Pancreas (tissue), 10 donors: ENCODE results near the gene WAC. TPM values are rescaled to one million over a fixed set of nuclear protein-coding genes. Genes with fewer than 3 reads are reported as not detected.

Source experiments
- ATAC-seq, 4 donors: fragments of 200-7000 bp; cut with Tn5 transposase; one replicate each; pipeline versions ENCODE4 v1.8.0 to v1.9.1; 2020; ENCODE audit warnings: mild to moderate bottlenecking in 4 of 4, moderate library complexity in 4 of 4
- DNase-seq, 6 donors: peaks; one replicate each; pipeline ENCODE4 v3.0.0-alpha.2; 2020
- FAIRE-seq: peaks from 2 replicates; lab custom pipeline; 2012; peaks lifted over from hg19 to GRCh38; lab: Jason Lieb, UNC
- H3K27ac ChIP-seq, 4 donors: fragments of 200-600 bp; sonication (generic); 1 replicate in 3 of 4; 2 replicates in 1 of 4; pipeline versions ENCODE4 v1.5.0 to v1.8.0; 2020
- H3K27me3 ChIP-seq, 4 donors: fragments of 200-600 bp; one replicate each; pipeline ENCODE4 v1.8.0; 2021
- H3K36me3 ChIP-seq, 3 donors: fragments of 200-600 bp; sonication (generic) in 1 of 3; one replicate each; pipeline versions ENCODE4 v1.5.0 to v1.8.0; 2020 to 2021
- H3K4me1 ChIP-seq, 3 donors: fragments of 200-600 bp; one replicate each; pipeline ENCODE4 v1.8.0; 2021
- H3K4me3 ChIP-seq, 4 donors: fragments of 200-600 bp; sonication (generic) in 2 of 4; one replicate each; pipeline versions ENCODE4 v1.5.0 to v1.8.0; 2020 to 2021
- H3K9me3 ChIP-seq, 4 donors: fragments of 200-600 bp; one replicate each; pipeline ENCODE4 v1.8.0; 2021
- CTCF ChIP-seq, 4 donors: fragments of 200-600 bp; sonication (generic) in 3 of 4; IDR thresholded peaks; one replicate each; pipeline versions ENCODE4 v1.5.0 to v1.8.0; 2021; ENCODE audit warnings: antibody characterized with exemption in 4 of 4
- WGBS, 2 donors: extraction: QIAGEN DNeasy Blood & Tissue Kit; methylation state at CpG; one replicate each; pipeline ENCODE4 v1.1.7; 2013; 5-methylcytosine and 5-hydroxymethylcytosine counted together
- intact Hi-C, 3 donors: fragments of 100-400 bp; cut with DNase I; formaldehyde crosslinking; loops; one replicate each; pipeline versions ENCODE4 v1.11.1 to v1.14.2; 2022
- polyA plus RNA-seq, 2 donors: library from polyadenylated mRNA; stranded (reverse); fragments of 200-250 nt; gene quantifications; one replicate each; pipeline ENCODE4 v1.2.3, GENCODE V29; 2013
- total RNA-seq, 6 donors: library from RNA; stranded (reverse); fragmentation: NEBNext Ultra II Directional in 4 of 6; extraction: Animal tissue kit (Norgen Biotek cat#: 25700) in 4 of 6; gene quantifications; one replicate each; pipeline versions ENCODE4 v1.2.1 to v1.2.4, GENCODE V29; 2021 to 2023
- donor health status: healthy with polysubstance abuse.
- donor health status: DM: no; HTN: no; CAD: no; lungs with moderate emphysema.
- donor health status: DM: no; HTN: no; CAD: no.
- donor health status: control.
- donor health status: control.
- donor health status: Bipolar disorder and iron deficiency.
- donor health status: DM: yes; HTN: yes; CAD: no.
- donor health status: DM: no; HTN: no; CAD: no.
- donor health status: DM: no; HTN: no; CAD: no.
- donor health status: DM: yes; HTN: yes; CAD: no.

The WAC gene
- total and polyA plus RNA-seq, 8 donors, result 17.4 to 70.5 (median 43.6) TPM

GRCh38 chr10:28620251-28620650, 87.3 kb downstream of the WAC start:
- FAIRE-seq, result no peak
- 66 to 71% methylated on average over 2 of the region's 2 CpGs for WGBS, 2 donors
- no peak for DNase-seq
- TF ChIP-seq CTCF (IDR thresholded peaks at IDR 0.05), result no peak
- no peak overlapping the region for H3K27ac ChIP-seq
- no peaks in the 10 kb centered on the region for H3K27me3 ChIP-seq
- no peak overlapping the region for H3K4me3 ChIP-seq
- intact Hi-C loops, result no loop called here
- H3K36me3 ChIP-seq, result peaks cover 0 to 16% (median 0%) of the 10 kb centered on the region in 3 donors
- H3K4me1 ChIP-seq, result no peaks in the 10 kb centered on the region
- H3K9me3 ChIP-seq, result no peaks in the 10 kb centered on the region
- ATAC-seq, result peak in 1 of 4 donors; percentile 44

- TF ChIP-seq CTCF (IDR thresholded peaks at IDR 0.05), result no peak
- Histone ChIP-seq H3K27me3 (no peaks in the 10 kb centered on the region), H3K36me3 (peaks cover 0 to 4% (median 0%) of the 10 kb centered on the region in 3 donors), H3K4me3 (no peak overlapping the region), H3K9me3 (no peaks in the 10 kb centered on the region), H3K4me1 (no peaks in the 10 kb centered on the region), H3K27ac (no peak overlapping the region)
- DNase-seq (no peak), ATAC-seq (no peak), FAIRE-seq (no peak)
- intact Hi-C loops, result no loop called here
- WGBS, 2 donors, result 82 to 83% methylated on average over 7 of the region's 7 CpGs
Measured at GRCh38 chr10:28623483-28623882, 90.6 kb downstream of the WAC start.

GRCh38 chr10:28624351-28624750, 91.4 kb downstream of the WAC start:
- Histone ChIP-seq H3K4me3 (no peak overlapping the region), H3K9me3 (no peaks in the 10 kb centered on the region), H3K27ac (no peak overlapping the region), H3K4me1 (no peaks in the 10 kb centered on the region), H3K36me3 (no peaks in the 10 kb centered on the region), H3K27me3 (no peaks in the 10 kb centered on the region)
- intact Hi-C loops, result no loop called here
- WGBS, 2 donors, result 73 to 85% methylated on average over 3 of the region's 3 CpGs
- no peak for DNase-seq
- no peak for ATAC-seq
- TF ChIP-seq CTCF (IDR thresholded peaks at IDR 0.05), result no peak
- no peak for FAIRE-seq

- Histone ChIP-seq H3K4me1 (no peaks in the 10 kb centered on the region), H3K27ac (no peak overlapping the region), H3K4me3 (no peak overlapping the region), H3K9me3 (no peaks in the 10 kb centered on the region), H3K36me3 (no peaks in the 10 kb centered on the region), H3K27me3 (no peaks in the 10 kb centered on the region)
- no peak for TF ChIP-seq CTCF (IDR thresholded peaks at IDR 0.05)
- intact Hi-C loops, result no loop called here
- WGBS, 2 donors, result 28 to 44% methylated on average over 3 of the region's 3 CpGs
- DNase-seq (no peak), FAIRE-seq (no peak), ATAC-seq (no peak)
Measured at GRCh38 chr10:28627102-28627501, 94.2 kb downstream of the WAC start.

- ATAC-seq (peak; percentile 92 to 98 (median 95)), DNase-seq (peak; percentile 57 to 90 (median 81)), FAIRE-seq (no peak)
- intact Hi-C loops, result no loop called here
- H3K27me3 ChIP-seq, result no peaks in the 10 kb centered on the region
- no peak overlapping the region for H3K4me3 ChIP-seq
- TF ChIP-seq CTCF (IDR thresholded peaks at IDR 0.05), result peak; percentile 64 to 83 (median 76)
- 21 to 28% methylated on average over 15 of the region's 15 CpGs for WGBS, 2 donors
- H3K27ac ChIP-seq, result no peak overlapping the region
- H3K4me1 ChIP-seq, result no peaks in the 10 kb centered on the region
- H3K36me3 ChIP-seq, result no peaks in the 10 kb centered on the region
- no peaks in the 10 kb centered on the region for H3K9me3 ChIP-seq
Measured at GRCh38 chr10:28628184-28628893, 95.4 kb downstream of the WAC start.
